ENCODE measurements around the gene MED31. TPM values are rescaled to one million over a fixed set of nuclear protein-coding genes. Genes with fewer than 3 reads are reported as not detected.

The MED31 gene
- total and polyA plus RNA-seq, 2 experiments from 2014 or later, result 5.5 to 49.3 TPM

DNA sequence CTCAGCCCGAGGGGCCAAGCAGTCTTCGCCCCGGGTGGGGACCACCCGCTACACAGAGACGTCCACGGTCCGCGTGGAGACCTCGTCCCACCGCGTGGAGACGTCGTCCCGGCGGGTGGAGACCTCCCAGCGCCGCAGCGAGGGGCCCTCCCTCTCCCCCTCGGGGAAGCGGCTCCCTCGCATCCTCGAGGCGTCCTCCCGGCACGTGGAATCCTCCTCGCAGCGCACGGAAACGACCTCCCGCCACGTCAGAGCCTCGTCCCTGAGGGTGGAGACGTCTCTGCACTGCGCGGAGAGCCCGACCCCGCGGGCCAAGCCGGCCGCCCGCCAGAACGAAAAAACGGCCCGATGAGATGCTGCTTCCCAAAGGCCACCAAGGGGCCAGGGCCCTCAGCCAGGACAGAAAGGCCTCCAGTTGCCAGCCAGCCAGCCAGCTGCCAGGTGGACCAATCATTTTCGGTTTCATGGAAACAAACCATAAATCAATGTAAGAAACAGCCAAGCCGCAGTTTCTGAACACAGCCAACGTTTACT is 581 bp upstream of the MED31 start:
- peaks cover 15% of the 10 kb centered on the region for H3F3A ChIP-seq (replicated peaks; ENCODE audit: low read depth)
- peaks cover 10% of the 10 kb centered on the region; the same call in 2 of the 3 replicates for H3K36me3 Mint-ChIP-seq (ENCODE audit: low read depth)
- peak overlapping the region; percentile 19 for H3K4me3 Mint-ChIP-seq
- no peak overlapping the region for H3K27ac Mint-ChIP-seq
- H4K20me1 ChIP-seq (replicated peaks; ENCODE audit: insufficient read depth), result peaks cover 22% of the 10 kb centered on the region
- H3K27me3 Mint-ChIP-seq (ENCODE audit: insufficient read depth, low read depth, poor library complexity), result peaks cover 31% of the 10 kb centered on the region
- H3K9me3 Mint-ChIP-seq, result no peaks in the 10 kb centered on the region
- DNase-seq (ENCODE audit: low spot score) (peak; percentile 39), ATAC-seq (no peak)
- H3K4me2 ChIP-seq, result peak overlapping the region; percentile 76
- H3K36me3 ChIP-seq (ENCODE audit: insufficient read depth), result peaks cover 10% of the 10 kb centered on the region
- H3K79me2 ChIP-seq (replicated peaks; ENCODE audit: insufficient read depth), result peaks cover 35% of the 10 kb centered on the region
- H3K27me3 ChIP-seq (ENCODE audit: insufficient read depth), result peaks cover 49% of the 10 kb centered on the region
- H3K9me2 ChIP-seq (ENCODE audit: insufficient read depth), result no peaks in the 10 kb centered on the region
- peaks cover 21% of the 10 kb centered on the region for H3K4me1 ChIP-seq (ENCODE audit: insufficient read depth)
- H3K27ac ChIP-seq (ENCODE audit: low read depth), result no peak overlapping the region
- peak overlapping the region; percentile 99 for H3K4me3 ChIP-seq
- H3K4me1 Mint-ChIP-seq, result peaks cover 48% of the 10 kb centered on the region
- H2AFZ ChIP-seq, result peak overlapping the region; percentile 63; the same call in 1 of the 2 replicates
- TF ChIP-seq CREB1 (CRISPR knock-in tag; IDR thresholded peaks at IDR 0.05; ENCODE audit: low read depth), result 0 out of 2 replicates have a peak, but pooled peaks have one; percentile 18
- TF ChIP-seq ZNF331 (CRISPR knock-in tag; IDR thresholded peaks at IDR 0.05; ENCODE audit: low read depth), result no peak

DNA sequence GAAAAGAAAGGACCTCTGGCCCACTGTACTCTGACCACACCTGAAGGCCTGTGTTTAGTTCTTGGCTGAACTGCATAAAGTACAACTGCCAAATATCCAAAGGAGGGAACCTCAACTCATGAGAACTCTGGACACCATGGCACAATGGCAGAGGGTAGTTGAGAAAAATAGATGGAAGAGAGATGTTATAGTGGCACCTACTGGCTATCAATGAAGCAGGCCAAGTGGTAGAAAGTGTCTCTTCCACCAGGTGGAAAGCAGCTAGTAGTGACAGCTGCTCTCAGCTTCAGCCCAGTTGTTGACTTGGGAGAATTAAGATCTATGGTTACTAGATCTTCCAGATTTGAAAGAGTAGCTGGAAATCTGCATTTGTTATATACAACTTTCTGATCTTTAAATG is 3.2 kb downstream of the MED31 start:
- Histone ChIP-seq H3K4me2 (no peak overlapping the region), H3K79me2 (replicated peaks; ENCODE audit: insufficient read depth) (peaks cover 56% of the 10 kb centered on the region), H3K9me2 (ENCODE audit: insufficient read depth) (no peaks in the 10 kb centered on the region), H3K27ac (ENCODE audit: low read depth) (no peak overlapping the region), H3K4me3 (no peak overlapping the region), H3K27me3 (ENCODE audit: insufficient read depth) (peaks cover 11% of the 10 kb centered on the region), H2AFZ (no peak overlapping the region), H4K20me1 (replicated peaks; ENCODE audit: insufficient read depth) (peaks cover 41% of the 10 kb centered on the region), H3K36me3 (ENCODE audit: insufficient read depth) (peaks cover 18% of the 10 kb centered on the region), H3K4me1 (ENCODE audit: insufficient read depth) (peaks cover 18% of the 10 kb centered on the region), H3F3A (replicated peaks; ENCODE audit: low read depth) (peaks cover 10% of the 10 kb centered on the region)
- ATAC-seq, result no peak
- peak; percentile 44 for DNase-seq (ENCODE audit: low spot score)
- TF ChIP-seq JUNB (IDR thresholded peaks at IDR 0.05; ENCODE audit: unreplicated experiment) (no peak), POLR2AphosphoS5 (IDR thresholded peaks at IDR 0.05; ENCODE audit: low read depth) (no peak)
- TF ChIP-seq, protein P1, sequence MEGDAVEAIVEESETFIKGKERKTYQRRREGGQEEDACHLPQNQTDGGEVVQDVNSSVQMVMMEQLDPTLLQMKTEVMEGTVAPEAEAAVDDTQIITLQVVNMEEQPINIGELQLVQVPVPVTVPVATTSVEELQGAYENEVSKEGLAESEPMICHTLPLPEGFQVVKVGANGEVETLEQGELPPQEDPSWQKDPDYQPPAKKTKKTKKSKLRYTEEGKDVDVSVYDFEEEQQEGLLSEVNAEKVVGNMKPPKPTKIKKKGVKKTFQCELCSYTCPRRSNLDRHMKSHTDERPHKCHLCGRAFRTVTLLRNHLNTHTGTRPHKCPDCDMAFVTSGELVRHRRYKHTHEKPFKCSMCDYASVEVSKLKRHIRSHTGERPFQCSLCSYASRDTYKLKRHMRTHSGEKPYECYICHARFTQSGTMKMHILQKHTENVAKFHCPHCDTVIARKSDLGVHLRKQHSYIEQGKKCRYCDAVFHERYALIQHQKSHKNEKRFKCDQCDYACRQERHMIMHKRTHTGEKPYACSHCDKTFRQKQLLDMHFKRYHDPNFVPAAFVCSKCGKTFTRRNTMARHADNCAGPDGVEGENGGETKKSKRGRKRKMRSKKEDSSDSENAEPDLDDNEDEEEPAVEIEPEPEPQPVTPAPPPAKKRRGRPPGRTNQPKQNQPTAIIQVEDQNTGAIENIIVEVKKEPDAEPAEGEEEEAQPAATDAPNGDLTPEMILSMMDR (conservative IDR thresholded peaks at IDR 0.05; ENCODE audit: low read depth in 2 of 2), result peak; percentile 42 to 58
- Mint-ChIP-seq H3K27me3 (ENCODE audit: insufficient read depth, low read depth, poor library complexity) (peaks cover under 1% of the 10 kb centered on the region), H3K4me1 (peaks cover 26% of the 10 kb centered on the region), H3K36me3 (ENCODE audit: low read depth) (peaks cover 28% of the 10 kb centered on the region), H3K27ac (no peak overlapping the region), H3K9me3 (no peaks in the 10 kb centered on the region), H3K4me3 (no peak overlapping the region)

DNA sequence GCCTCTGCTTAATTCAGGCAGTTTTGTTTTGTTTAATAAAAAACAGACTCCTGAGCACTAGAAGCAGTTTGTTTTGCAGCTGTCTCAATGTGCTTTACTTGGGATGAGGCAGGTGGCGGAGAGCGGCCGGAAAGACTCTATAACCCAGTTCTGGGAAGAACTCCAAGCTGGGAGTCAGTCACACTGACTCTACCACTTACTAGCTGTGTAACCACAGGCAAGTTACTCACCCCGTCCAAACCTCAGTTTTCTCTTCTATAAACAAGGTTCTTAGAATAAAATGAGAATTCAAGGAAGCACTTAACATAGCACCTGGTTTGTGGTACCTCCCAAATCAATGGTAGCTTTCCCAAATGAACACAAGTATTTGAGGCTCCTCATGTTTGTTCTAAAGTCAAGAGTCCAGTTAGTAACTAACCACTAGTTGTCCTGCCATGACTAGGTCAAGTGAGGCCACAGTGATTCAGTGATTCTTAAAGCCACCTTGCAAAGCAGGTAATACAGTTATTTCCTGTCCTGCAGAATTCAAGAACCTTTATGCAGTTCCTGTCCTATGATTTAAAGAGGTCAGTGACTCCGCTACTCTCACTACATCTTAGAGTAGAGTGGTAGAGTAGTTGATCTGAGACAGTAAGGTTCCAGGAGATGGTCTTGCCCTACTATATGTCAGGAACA is 7.8 kb downstream of the MED31 start:
- Mint-ChIP-seq H3K4me3 (no peak overlapping the region), H3K27ac (no peak overlapping the region), H3K36me3 (ENCODE audit: low read depth) (peaks cover 37% of the 10 kb centered on the region), H3K9me3 (no peaks in the 10 kb centered on the region), H3K4me1 (peaks cover 19% of the 10 kb centered on the region; the same call in 2 of the 3 replicates), H3K27me3 (ENCODE audit: insufficient read depth, low read depth, poor library complexity) (peaks cover 9% of the 10 kb centered on the region)
- Histone ChIP-seq H3K4me3 (no peak overlapping the region), H3K9me2 (ENCODE audit: insufficient read depth) (no peaks in the 10 kb centered on the region), H3K36me3 (ENCODE audit: insufficient read depth) (peaks cover 14% of the 10 kb centered on the region; the same call in 1 of the 2 replicates), H3K4me2 (no peak overlapping the region), H3K79me2 (replicated peaks; ENCODE audit: insufficient read depth) (peaks cover 65% of the 10 kb centered on the region), H3K4me1 (ENCODE audit: insufficient read depth) (peaks cover 12% of the 10 kb centered on the region), H3K27ac (ENCODE audit: low read depth) (no peak overlapping the region), H3F3A (replicated peaks; ENCODE audit: low read depth) (peaks cover 12% of the 10 kb centered on the region; the same call in 1 of the 2 replicates), H2AFZ (no peak overlapping the region), H4K20me1 (replicated peaks; ENCODE audit: insufficient read depth) (peaks cover 26% of the 10 kb centered on the region), H3K27me3 (ENCODE audit: insufficient read depth) (no peaks in the 10 kb centered on the region)
- no peak for ATAC-seq
- no peak for DNase-seq (ENCODE audit: low spot score)
- TF ChIP-seq POLR2AphosphoS5 (IDR thresholded peaks at IDR 0.05; ENCODE audit: low read depth) (no peak), EZH2phosphoT487 (IDR thresholded peaks at IDR 0.05; ENCODE audit: unreplicated experiment) (no peak), EZH2 (IDR thresholded peaks at IDR 0.05; ENCODE audit: low read depth, unreplicated experiment) (no peak), ZNF114 (CRISPR knock-in tag; IDR thresholded peaks at IDR 0.05) (no peak), JUNB (IDR thresholded peaks at IDR 0.05; ENCODE audit: unreplicated experiment) (no peak)
- TF ChIP-seq, protein P2, sequence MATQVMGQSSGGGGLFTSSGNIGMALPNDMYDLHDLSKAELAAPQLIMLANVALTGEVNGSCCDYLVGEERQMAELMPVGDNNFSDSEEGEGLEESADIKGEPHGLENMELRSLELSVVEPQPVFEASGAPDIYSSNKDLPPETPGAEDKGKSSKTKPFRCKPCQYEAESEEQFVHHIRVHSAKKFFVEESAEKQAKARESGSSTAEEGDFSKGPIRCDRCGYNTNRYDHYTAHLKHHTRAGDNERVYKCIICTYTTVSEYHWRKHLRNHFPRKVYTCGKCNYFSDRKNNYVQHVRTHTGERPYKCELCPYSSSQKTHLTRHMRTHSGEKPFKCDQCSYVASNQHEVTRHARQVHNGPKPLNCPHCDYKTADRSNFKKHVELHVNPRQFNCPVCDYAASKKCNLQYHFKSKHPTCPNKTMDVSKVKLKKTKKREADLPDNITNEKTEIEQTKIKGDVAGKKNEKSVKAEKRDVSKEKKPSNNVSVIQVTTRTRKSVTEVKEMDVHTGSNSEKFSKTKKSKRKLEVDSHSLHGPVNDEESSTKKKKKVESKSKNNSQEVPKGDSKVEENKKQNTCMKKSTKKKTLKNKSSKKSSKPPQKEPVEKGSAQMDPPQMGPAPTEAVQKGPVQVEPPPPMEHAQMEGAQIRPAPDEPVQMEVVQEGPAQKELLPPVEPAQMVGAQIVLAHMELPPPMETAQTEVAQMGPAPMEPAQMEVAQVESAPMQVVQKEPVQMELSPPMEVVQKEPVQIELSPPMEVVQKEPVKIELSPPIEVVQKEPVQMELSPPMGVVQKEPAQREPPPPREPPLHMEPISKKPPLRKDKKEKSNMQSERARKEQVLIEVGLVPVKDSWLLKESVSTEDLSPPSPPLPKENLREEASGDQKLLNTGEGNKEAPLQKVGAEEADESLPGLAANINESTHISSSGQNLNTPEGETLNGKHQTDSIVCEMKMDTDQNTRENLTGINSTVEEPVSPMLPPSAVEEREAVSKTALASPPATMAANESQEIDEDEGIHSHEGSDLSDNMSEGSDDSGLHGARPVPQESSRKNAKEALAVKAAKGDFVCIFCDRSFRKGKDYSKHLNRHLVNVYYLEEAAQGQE (IDR thresholded peaks at IDR 0.05; ENCODE audit: unreplicated experiment), result no peak
